K562 (cell line): Measurements from ENCODE around the gene ZDHHC8. TPM values are rescaled to one million over a fixed set of nuclear protein-coding genes. Genes with fewer than 3 reads are reported as not detected.

ENCODE experiments used
- CEBPB ChIP-seq: fragments of 450-650 bp; IDR thresholded peaks from 2 replicates; pipeline ENCODE4 v1.6.1; 2016; ENCODE audit warnings: missing genetic modification characterization, missing compliant biosample characterization
- CHD4 ChIP-seq: fragments of 200-600 bp; sonication (generic); IDR thresholded peaks from 3 replicates; pipeline ENCODE4 v1.6.1; 2012; ENCODE audit warnings: low read depth, mild to moderate bottlenecking, mixed read lengths, low read length, inconsistent platforms; ENCODE audit not compliant: insufficient read depth, insufficient replicate concordance, poor library complexity, severe bottlenecking
- DLX4 ChIP-seq: fragments of 250-450 bp; sonication (Bioruptor Pico); IDR thresholded peaks from 2 replicates; pipeline ENCODE4 v1.6.1; 2021; ENCODE audit warnings: mild to moderate bottlenecking
- FOXA3 ChIP-seq, 2 experiments: fragments of 450-650 bp in 1 of 2; sonication (generic) in 1 of 2; formaldehyde crosslinking; IDR thresholded peaks in 1 of 2; conservative IDR thresholded peaks in 1 of 2; 2 replicates each; pipeline versions ENCODE4 v1.4.0 to v1.8.0; 2020 to 2022; ENCODE audit warnings: mild to moderate bottlenecking in 2 of 2, missing genetic modification reagents in 1 of 2
- FOXP1 ChIP-seq: sonication (generic); formaldehyde crosslinking; IDR thresholded peaks from 2 replicates; pipeline ENCODE4 v1.8.0; 2022; ENCODE audit warnings: mild to moderate bottlenecking, missing genetic modification reagents
- KDM1A ChIP-seq, 2 experiments: fragments of 450-650 bp; IDR thresholded peaks; 2 replicates each; pipeline ENCODE4 v1.6.1; 2016; ENCODE audit warnings: mild to moderate bottlenecking in 2 of 2
- WHSC1 ChIP-seq: IDR thresholded peaks from one replicate; pipeline ENCODE4 v1.6.1; 2012; ENCODE audit warnings: low read length, control low read depth, inconsistent platforms
- XRCC3 ChIP-seq: fragments of 450-650 bp; IDR thresholded peaks from 2 replicates; pipeline ENCODE4 v1.6.1; 2017; ENCODE audit warnings: mild to moderate bottlenecking, moderate library complexity
- ZBTB2 ChIP-seq: fragments of 450-650 bp; IDR thresholded peaks from 2 replicates; pipeline ENCODE4 v1.6.1; 2016; ENCODE audit warnings: antibody characterized with exemption
- ZBTB40 ChIP-seq, 2 experiments: fragments of 450-650 bp in 1 of 2; sonication (generic) in 1 of 2; formaldehyde crosslinking in 1 of 2; IDR thresholded peaks; 2 replicates each; pipeline versions ENCODE4 v1.7.1 to v1.9.0; 2016 to 2022; ENCODE audit warnings: inconsistent platforms in 1 of 2, mild to moderate bottlenecking in 1 of 2, missing genetic modification reagents in 1 of 2
- ZC3H4 ChIP-seq: sonication (generic); formaldehyde crosslinking; IDR thresholded peaks from 2 replicates; pipeline ENCODE4 v1.9.0; 2021; ENCODE audit warnings: missing genetic modification reagents, borderline replicate concordance
- ZNF511 ChIP-seq: sonication (generic); formaldehyde crosslinking; IDR thresholded peaks from 2 replicates; pipeline ENCODE4 v1.8.0; 2022; ENCODE audit warnings: mild to moderate bottlenecking, missing genetic modification reagents
- ZNF695 ChIP-seq: fragments of 450-650 bp; formaldehyde crosslinking; IDR thresholded peaks from 2 replicates; pipeline ENCODE4 v1.4.0; 2020; ENCODE audit warnings: mild to moderate bottlenecking, moderate library complexity
- polyA plus RNA-seq, 8 experiments: library from polyadenylated mRNA; depleted of rRNA in 4 of 8; stranded (reverse) in 5 of 8; unstranded in 3 of 8; fragments of >200 nt; fragmentation: Nextera tagmentation in 2 of 8; fragmentation: Illumina TruSeq in 1 of 8; extraction: Ambion mirVana in 2 of 8; extraction: Trizol in 1 of 8; gene quantifications; 2 replicates each; pipeline versions ENCODE4 v1.2.1 to v1.2.3, GENCODE V29; 2011 to 2014; ENCODE audit warnings: inconsistent platforms in 1 of 8, missing spikeins in 1 of 8
- total RNA-seq, 7 experiments: library from RNA; depleted of rRNA in 6 of 7; stranded (reverse); fragments of >200 nt in 6 of 7; fragmentation: Illumina TruSeq in 2 of 7; extraction: Trizol in 2 of 7; gene quantifications; 2 replicates each; pipeline versions ENCODE4 v1.2.1 to v1.2.3, GENCODE V29; 2011 to 2021; ENCODE audit warnings: low replicate concordance in 1 of 7

Gene ZDHHC8
- total and polyA plus RNA-seq, 9 of the 15 experiments (the other 6 are each of a cell fraction or from before 2014, with no cell fraction given) = 0.04 to 109 (median 16.4) TPM

GRCh38 chr22:20167643-20168322, 36.2 kb downstream of the ZDHHC8 start (continued):
- TF ChIP-seq ZNF511 (CRISPR knock-in tag) = peak; percentile 44; the same call in 1 of the 2 replicates
- no peak for TF ChIP-seq CHD4
- no peak for TF ChIP-seq CEBPB
- TF ChIP-seq WHSC1 = no peak
- TF ChIP-seq XRCC3 = no peak
- TF ChIP-seq DLX4 = no peak
- TF ChIP-seq ZBTB2 = no peak
- no peak for TF ChIP-seq ZNF695 (CRISPR knock-in tag)
- peak; percentile 93 for TF ChIP-seq ZC3H4 (CRISPR knock-in tag)
- no peak for TF ChIP-seq ZBTB40 (IDR thresholded peaks at IDR 0.05)
- 0 out of 2 replicates have a peak, but pooled peaks have one; percentile 18 for TF ChIP-seq ZBTB40 (CRISPR knock-in tag; IDR thresholded peaks at IDR 0.05)
- peak; percentile 84 for TF ChIP-seq FOXP1 (CRISPR knock-in tag)
- no peak for TF ChIP-seq KDM1A (IDR thresholded peaks at IDR 0.05)
- TF ChIP-seq FOXA3 (CRISPR knock-in tag; conservative IDR thresholded peaks at IDR 0.05 in 1 of 2, IDR thresholded peaks at IDR 0.05 in 1 of 2) = 0 out of 4 replicates have a peak, but pooled peaks of 1 of the 2 experiments have one; percentile 43
